GM13977 (cell line): ENCODE data around the gene SMURF2.
"Not testable (repeated sequence)": the region's sequence is repeated elsewhere in the genome, so short reads cannot be mapped to it uniquely, and the experiment has no call there.

Experiments
- DNase-seq: peaks from one replicate; pipeline ENCODE4 v3.0.0; 2012; ENCODE audit warnings: low spot score
- CTCF ChIP-seq: IDR thresholded peaks from 2 replicates; pipeline ENCODE4 v1.5.1; 2012; ENCODE audit warnings: mild to moderate bottlenecking, control low read depth; ENCODE audit not compliant: insufficient read depth; ENCODE audit errors: extremely low read depth, missing control alignments
- in situ Hi-C: fragments of 300-500 bp; cut with MboI; formaldehyde crosslinking; loops from one replicate; pipeline ENCODE4 v1.12.0; 2022; ENCODE audit warnings: low sequenced_read_pairs, low pct_unique_long_range_greater_than_20kb, mixed read lengths, inconsistent platforms; ENCODE audit not compliant: unreplicated experiment

SMURF2 gene

GRCh38 chr17:64686705-64687104, 24.6 kb upstream of the SMURF2 start:
- TF ChIP-seq CTCF = no peak
- no peak for DNase-seq
- in situ Hi-C loops = no loop called here

- DNase-seq = no peak
- TF ChIP-seq CTCF = no peak
Measured at GRCh38 chr17:64685705-64686104, 23.6 kb upstream of the SMURF2 start.

GRCh38 chr17:64683796-64684195, 21.7 kb upstream of the SMURF2 start:
- no peak for TF ChIP-seq CTCF
- in situ Hi-C loops = no loop called here
- DNase-seq = no peak

More at GRCh38 chr17:64685705-64686104, 23.6 kb upstream of the SMURF2 start:
- in situ Hi-C loops = no loop called here

- TF ChIP-seq CTCF = no peak
- no peak for DNase-seq
- in situ Hi-C loops = no loop called here
Measured at GRCh38 chr17:64682261-64683181, 20.4 kb upstream of the SMURF2 start.

GRCh38 chr17:64679710-64680216, 17.7 kb upstream of the SMURF2 start:
- TF ChIP-seq CTCF = no peak
- DNase-seq = no peak
- in situ Hi-C loops = no loop called here

GRCh38 chr17:64676763-64677162, 14.7 kb upstream of the SMURF2 start:
- DNase-seq = no peak
- in situ Hi-C loops = no loop called here
- TF ChIP-seq CTCF = no peak

GRCh38 chr17:64670843-64671590, 8.9 kb upstream of the SMURF2 start:
- in situ Hi-C loops, DNase-seq: not testable (repeated sequence)

- DNase-seq, in situ Hi-C loops: not testable (repeated sequence)
Measured at GRCh38 chr17:64667807-64668721, 6.0 kb upstream of the SMURF2 start.
